Cerebellar nuclear complex (tissue), 1 donor: ENCODE results near the gene CMTM8.
"Not testable (repeated sequence)": the region's sequence is repeated elsewhere in the genome, so short reads cannot be mapped to it uniquely, and the experiment has no call there.

ENCODE experiments used
- DNase-seq, 2 experiments: peaks; one replicate each; lab custom pipeline; 2025; lab: John Stamatoyannopoulos, UW

The CMTM8 gene

DNA sequence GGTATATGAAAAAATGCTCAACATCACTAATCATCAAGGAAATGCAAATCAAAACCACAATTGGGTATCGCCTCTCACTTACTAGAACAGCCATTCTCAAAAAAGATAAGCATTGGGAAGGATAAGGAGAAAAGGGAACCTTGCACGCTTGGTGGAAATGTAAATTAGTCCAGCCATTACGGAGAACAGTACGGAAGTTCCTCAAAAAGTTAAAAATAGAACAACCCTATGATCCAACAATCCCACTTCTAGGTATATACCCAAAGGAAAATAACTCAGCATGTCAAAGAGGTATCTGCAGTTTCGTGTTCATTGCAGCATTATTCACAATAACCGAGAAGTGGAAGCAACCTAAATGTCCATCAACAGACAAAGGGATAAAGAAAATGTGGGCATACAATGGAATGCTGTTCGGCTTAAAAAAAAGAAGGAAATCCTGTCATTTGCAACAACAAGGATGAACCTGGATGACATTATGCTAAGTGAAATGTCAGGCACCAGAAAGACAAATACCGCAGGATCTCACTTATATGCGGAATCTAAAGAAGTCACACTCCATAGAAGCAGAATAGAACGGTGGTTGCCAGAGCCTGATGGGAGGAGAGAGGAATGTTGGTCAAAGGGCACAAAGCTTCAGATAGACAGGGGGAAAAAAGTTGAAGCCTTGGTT lies 141.5 kb downstream of the CMTM8 start:
- DNase-seq, result no peak

DNA sequence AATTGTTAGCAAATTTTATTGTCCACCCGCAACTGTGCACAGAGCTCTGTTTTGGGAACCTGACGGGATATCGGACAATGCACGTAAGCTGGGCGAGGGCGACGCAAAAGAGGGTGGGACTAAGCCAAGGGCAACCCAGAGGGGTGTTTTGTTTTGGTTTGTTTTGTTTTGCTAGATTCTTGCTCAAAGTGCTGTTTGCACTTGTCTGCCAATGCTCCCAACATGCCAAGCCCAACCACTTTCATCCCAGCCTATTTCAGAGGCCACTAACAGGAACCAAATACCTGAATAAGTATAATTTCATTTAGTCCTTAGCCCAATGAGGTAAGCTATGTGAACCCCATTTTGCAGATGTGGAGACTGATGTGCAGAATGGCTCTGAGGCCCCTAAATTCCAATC lies 143.4 kb downstream of the CMTM8 start:
- no peak for DNase-seq

DNA sequence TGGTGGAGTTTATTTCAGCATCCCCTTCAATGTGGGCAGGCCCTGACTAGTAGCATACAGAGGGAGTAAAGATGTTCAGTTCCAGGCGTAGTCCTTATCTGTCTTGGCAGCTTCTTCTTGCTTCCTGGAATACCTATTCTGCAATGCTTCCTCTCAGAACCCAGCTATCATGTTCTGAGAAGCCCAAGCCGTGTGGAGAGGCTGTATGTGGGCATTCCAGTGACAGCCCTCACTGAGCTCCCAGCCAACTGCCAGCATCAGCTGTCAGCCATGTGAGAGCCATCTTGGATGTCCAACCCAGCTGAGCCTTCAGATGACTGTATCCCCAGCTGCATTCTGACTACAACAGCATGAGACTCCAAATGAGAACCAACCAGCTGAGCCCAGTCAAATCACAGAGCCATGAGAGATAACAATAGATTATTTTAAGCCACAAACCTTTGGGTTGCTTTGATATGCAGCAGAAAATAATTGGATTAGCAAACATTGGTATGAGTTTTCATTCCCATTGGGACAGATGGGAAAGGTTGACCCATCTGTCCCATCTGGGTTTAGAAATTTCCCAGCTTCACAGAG lies 144.7 kb downstream of the CMTM8 start:
- no peak for DNase-seq

DNA sequence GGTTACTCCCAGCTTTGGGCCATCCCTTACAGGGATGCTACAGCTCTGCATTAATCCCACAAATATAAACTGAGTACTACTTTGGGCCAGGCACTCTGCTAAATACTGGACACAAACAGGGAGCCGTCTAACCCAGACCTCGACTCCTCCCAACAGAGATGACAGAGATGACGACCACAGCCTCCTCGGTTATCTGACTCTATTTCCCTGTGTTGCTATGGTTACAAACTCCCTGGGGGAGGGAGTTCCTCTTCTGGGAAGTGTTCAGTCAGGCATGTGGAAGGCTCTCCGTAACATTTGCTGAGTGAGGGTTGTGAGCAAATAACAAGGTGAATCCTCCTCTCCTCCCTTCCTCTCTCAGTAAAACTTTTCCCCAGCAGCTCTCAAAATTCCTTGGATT lies 146.5 kb downstream of the CMTM8 start:
- no peak for DNase-seq

DNA sequence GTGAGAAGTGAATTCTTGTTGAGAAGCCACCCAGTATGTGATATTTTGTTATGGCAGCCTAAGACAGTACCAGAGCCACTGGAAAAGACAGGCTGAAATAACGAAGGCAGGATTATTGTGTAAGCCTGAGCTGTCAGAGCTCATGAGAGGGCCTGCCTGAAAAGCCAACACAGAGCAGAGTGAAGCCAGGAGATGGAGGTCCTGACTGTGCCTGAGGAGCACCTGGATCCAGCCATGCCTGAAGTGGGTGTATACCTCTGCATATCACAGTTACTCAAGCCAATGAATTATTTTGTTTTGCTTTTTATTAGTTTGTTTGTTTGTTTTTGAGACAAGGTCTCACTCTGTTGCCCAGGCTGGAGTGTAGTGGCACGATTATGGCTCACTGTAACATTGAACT lies 149.0 kb downstream of the CMTM8 start:
- DNase-seq, result no peak

DNA sequence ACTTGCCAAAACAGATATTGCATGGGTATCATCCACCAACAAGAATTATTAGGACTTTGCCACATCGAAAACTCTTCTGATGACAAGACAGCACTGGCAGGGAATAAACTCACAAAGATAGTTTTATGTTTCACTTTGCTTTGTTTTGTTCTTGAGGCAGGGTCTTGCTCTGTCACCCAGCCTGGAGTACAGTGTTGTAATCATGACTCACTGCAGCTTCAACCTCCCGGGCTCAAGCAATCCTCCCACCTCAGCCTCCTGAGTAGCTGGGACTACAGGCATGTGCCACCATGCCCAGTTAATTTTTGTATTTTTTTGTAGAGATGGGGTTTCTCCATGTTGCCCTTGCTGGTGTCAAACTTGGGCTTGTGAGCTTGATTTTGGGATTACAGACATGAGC lies 151.1 kb downstream of the CMTM8 start:
- not testable (repeated sequence) for DNase-seq

DNA sequence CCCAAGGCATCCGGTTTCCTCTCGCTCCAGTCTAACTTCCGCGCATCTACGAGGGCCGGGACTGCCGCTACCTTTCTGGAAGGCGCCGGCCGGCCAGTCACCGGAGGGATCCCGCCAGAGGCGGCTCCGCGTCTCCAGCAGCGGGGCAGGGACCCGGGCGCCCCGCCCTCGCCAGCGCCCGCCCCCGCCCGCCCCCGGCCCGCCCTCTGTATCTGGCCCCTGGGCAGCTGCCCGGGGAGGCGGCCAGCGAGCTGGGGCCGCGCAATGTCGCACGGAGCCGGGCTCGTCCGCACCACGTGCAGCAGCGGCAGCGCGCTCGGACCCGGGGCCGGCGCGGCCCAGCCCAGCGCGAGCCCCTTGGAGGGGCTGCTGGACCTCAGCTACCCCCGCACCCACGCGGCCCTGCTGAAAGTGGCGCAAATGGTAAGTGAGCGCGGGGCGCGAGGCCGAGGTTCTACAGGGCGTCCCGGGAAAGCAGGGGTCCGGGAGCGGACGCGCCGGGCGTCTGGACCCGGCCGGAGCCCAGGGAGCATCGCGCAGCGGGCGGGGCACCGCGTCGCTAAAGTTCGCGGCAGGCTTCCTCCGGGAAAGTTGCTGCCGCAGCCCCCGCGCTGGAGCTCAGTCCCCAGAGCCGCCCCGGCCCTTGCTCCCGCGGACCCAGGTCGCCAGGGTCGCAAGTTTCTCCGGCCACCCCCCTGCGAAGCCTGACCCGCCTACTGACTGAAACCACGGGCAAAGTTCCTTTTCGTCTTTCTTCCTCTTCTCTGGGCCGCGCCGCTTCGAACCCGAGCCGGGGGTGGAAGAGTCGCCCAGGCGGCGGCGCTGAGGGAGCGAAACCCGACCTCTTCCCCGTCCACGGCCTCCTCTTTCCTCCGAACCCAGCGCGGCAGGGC lies 153.4 kb downstream of the CMTM8 start, which contains the start of gene CMTM7:
TSS of gene CMTM7 (plus strand) at position 211 of the 893 bp plus-strand sequence. CDS start at position 265, 54 bp downstream.
- DNase-seq, result no peak

DNA sequence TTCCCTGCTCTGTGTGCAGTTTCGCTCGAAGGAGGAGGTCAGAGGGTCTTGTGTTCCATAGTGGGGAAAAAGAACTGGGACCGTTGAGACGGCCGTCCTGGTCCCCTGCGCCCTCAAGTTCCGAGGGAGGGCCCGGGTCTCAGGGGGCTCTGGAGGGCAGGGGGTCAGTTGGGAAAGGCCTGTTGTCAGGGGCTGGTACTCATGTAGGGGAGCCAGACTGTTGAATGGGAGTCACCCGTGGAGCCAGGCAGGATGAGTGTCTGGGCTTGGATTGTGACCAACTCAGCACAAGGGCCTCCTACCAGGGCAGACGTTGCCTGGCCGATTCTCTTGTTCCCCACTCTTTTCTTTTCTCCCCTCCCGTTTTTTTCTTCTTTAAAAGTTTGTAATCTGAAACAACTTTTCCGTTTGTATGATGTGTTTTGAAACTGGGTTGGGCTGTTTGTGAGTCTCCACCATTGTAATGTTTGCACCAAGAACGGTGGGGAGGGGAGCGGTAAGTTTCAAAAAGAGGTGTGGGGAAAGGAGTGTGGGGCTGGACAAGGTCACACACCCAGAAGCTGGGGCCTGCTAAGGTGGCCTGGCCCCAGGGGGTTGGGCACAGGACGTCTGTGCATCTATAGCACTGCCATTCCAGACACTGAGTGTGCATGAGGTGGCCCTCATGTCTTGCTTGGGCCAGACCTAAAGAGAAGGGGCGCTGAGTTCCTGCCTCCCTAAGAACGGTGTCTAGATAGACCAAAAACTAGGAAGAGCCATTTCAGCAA lies 154.2 kb downstream of the CMTM8 start:
- DNase-seq, result peak in 1 of 2 experiments; percentile 30

DNA sequence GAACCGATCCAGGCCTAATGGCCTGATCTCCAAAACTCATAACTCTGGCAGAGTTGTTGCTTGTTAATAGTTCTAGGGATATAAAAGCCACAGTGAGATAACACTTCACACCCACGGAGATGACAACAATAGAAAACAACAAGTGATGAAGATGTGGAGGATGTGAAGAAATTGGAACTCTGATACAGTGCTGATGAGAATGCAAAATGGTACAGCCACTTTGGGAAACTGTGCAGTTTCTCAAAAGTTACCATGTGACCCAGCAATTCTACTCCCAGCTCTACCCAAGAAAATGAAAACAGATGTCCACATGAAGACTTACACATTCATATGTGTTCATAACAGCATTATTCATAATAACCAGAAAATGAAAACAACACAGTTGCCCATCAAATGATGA lies 157.0 kb downstream of the CMTM8 start:
- no peak for DNase-seq

DNA sequence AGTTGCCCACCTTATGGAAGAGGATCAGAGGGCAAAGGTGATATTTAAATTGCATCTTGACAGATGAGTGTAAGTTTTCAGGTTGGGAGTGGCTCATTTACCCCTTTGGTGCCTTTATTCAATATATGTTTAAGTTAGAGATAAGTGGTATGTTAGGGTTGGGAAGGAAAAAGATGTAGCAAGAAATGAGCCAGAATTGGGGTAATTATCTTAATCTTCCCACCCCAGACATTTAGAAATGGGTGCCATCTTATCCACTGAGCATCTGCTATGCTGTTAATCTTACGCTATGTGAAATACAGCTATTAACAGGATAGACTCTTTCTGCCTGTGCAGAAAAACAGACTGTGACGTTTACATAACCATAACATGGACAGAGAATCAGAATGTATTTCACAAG lies 159.5 kb downstream of the CMTM8 start:
- DNase-seq, result no peak

DNA sequence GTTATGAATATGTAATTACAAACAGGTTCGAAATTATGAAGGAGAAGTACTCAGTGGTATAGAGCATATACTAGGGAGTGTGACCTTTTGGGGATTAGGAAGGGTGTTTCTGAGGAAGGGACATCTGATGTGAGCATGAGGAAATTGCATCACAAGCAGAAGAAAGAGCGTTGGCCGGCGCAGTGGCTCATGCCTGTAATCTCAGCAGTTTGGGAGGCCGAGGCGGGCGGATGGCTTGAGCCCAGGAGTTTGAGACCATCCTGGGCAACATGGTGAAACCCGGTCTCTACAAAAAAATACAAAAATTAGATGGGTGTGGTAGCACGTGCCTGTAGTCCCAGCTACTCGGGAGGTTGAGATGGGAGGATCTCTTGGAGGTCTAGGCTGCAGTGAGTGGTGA lies 160.1 kb downstream of the CMTM8 start:
- DNase-seq, result no peak

DNA sequence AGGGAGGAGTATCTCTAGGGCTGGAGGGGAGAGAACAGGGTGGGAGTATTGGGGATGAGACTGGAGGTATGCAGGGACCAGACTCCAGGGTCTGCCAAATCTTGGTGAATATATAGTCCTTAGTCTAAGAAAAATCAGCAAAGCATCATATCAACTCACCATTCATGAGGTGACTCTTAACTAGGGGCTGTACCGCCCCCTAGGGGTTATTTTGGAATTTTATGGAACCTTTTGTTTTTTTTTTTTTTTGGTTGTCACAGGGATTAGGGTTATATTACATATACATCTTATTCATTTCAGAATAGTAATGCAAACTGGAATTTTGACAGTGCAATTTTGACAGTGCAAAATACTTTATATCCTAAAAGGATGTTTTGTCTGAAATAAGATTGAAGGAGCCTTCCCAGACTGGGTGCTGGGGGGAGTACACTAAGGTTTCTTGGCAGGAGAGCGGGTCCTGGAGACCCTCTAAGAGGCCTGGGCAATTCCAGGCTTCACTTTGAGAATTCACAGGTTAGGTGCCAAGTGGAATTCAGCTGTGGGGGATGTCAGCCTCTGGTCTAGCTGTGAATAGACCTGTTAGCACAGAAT lies 160.6 kb downstream of the CMTM8 start:
- DNase-seq, result no peak

DNA sequence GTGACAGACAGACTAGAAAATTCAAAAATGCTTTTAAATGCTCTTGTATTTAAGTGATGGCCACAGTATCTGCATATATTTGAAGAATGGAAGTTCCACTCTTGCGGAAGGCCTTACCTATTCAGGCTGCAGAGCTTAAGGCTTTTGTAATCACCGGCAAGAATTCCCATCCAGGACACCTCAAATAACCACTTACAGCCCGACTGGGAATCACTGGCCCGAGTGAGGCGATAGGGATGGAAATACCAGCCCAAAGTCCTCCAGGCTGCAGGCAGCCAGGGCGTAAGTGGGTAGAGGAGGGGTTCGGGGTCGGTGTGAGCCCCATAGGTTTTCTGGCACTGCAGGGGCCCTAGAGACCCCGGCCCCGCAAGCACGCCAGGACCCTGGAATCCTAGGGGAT lies 162.6 kb downstream of the CMTM8 start:
- no peak for DNase-seq

DNA sequence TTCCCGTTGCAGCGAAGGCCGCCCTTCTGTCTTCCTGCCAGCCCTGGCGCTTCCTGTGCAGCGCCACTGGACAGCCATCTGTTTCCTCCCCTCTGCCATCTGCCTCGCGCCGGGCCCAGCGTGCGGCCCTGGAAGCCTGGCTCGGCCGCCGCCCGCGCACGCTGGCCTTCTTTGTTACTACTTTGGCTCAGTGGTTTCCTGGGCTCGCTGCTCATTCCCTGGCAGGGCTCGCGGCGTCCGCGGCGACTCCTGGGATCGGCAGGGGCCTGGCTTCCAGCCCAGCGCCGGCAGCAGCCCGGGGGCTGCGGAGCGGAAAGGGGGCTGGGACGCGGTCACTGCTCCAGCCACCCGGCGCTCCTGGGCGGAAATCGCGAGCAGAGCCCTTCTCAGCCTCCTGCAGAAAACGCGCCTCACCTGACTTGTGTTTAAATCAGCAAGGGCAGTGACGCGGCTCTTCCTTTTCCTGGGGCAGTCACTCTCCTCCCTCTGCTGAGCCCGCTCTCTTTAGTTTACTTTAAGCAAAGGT lies 163.1 kb downstream of the CMTM8 start:
- DNase-seq, result peak; percentile 79

DNA sequence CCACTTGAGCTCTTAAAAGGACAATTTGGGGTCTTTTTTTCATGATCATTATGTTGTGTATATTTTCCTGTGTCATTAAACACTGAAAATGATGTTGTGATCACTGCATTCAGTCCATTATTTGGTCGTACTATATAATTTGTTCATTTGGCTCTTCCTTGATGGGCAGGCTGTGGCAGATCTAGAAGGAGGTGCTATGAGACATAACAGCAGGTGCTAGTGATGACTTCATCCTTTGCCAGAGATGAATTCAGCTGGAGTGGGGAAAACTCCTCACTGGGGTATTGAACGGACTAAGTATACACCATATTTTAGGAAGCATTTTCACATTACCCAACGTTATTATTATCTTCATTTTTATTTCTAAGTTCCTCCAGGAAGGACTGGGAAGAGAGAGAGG lies 165.2 kb downstream of the CMTM8 start:
- peak in 1 of 2 experiments; percentile 32 for DNase-seq

DNA sequence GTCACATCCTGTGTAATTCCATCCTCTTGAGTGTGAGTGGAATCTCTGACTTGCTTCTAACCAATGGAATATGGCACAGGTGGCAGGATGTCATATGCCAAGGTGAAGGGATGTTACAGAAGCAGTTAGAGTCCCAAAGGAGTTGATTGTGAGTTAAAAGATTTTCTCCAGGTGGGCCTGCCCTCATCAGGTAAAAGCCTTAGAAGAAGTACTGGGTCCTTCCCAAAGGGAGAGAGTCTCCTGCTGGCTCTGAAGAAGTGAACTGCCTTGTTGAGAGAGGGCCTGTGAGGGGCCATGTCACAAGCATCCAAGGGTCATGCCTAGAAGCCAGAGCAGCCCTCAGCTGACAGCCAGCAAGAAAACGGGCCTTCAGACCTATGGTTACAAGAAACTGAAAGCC lies 166.2 kb downstream of the CMTM8 start:
- no peak for DNase-seq

DNA sequence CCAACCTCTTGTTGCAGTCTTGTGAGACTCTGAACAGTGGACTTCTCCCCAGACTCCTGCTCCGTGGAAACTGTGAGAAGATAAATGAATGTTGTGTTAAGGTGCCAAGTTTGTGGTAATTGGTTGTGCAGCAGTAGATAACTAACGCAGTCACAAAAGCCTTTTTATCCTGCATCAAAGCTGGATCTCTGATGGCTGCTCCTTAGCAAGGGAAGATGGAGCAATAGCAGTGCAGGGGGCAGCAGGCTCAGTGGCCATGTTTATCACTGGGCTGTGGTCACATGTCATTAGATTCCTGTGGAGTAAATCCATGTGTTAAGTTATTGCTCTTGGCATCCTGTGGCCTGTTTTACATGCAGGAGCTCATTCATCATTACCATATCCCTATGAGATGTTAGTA lies 166.7 kb downstream of the CMTM8 start:
- no peak for DNase-seq

DNA sequence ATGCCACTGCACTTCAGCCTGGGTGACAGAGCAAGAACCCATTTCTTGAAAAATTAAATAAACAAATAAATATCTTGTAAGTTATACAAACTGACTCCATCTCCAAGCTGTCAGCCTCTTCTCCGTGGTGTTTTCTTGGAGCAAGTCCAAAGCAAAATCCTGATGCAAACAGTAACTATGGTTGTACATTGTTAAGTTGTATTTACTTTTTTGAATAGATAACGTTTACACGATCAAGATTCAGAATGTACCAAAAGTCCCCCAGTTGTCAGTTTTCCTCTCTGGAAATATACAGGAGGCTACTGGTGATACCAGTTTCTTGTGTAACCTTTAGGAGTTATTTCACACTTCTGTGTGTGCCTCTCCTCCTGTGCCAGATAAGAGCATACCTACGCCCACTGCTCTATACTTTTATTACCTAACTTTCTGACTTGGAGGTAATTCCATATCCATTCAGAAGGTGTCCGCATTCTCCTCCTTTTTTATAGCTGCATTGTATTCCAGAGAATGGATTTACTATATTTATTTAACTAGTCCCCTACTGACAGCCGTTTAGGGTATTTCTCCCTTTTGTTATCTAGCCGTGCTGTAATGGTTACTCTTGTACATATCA lies 167.3 kb downstream of the CMTM8 start:
- no peak for DNase-seq

DNA sequence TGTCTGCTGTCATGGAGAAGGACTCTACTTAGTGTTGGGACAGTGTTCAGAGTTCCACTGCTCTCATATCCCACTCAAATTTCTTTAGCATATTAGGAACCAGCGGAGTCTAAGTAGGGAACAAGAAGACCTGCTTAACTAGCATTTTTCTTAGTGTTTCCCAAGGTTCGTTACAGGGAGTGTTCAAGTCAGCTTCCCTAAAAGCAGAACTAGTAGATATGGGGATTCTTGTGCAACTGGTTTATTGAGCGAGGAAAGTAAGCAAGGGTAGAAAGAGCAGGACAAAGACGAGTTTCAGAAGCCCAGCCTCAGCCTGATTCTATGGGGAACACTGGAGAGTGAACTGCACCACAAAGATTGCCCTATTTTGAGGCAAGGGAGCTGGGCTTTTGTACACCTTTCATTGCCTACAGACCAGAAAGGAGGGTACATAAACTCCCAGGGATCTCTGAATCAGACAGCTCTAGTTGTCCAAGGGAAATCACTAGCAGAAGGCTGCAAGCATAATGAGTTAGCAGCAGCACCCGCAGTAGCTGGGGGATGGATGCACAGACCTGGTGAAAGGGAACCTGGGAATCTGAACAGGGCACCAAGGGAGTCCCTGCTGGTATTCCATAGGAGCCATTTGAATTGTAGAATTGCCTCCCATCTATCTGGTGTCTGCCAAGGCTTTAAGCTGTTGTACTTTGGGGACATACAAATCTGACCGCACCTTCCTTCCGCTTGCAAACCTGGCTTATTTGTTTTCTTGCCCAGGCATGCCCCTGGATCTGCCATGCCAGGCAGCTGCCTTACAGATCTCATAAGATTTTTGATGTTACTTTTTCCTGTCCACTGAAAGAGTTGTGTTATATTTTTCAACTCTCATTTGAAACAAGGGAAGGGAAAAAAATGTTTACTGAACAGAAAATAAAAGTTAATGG lies 168.3 kb downstream of the CMTM8 start:
- DNase-seq, result no peak
